ENCODE data around the gene GLS.
A peak's percentile ranks its signal among the peaks of the same experiment; 100 is the strongest.

Gene GLS

GRCh38 chr2:191013932-191014652, 133.5 kb downstream of the GLS start, which contains the start of gene STAT1:
Gene STAT1 (minus strand): TSS chr2:191014171. CDS start chr2:191010003, 4,168 bp downstream.
- peak; percentile 93 for DNase-seq (ENCODE audit: low read depth)

DNA sequence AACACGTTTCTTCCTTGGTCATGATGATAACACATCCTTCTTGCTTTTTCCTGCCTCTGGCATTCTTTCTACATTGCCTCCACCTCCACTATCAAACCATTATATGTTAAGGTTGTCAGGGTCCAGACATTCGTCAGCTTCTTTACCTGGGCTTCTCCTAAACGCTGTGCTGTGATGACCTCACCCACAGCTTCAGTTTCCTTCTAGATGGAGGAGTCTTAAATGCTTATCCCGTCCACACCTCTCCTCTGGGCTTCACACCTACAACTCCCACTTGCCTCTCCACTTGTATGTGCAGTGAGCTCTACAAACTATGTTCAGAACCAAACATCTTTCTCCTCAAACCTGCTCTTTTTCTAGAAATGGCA, 134.0 kb downstream of the GLS start:
- no peak for DNase-seq (ENCODE audit: low read depth)
